ENCODE results near the gene KIAA0753. TPM values are rescaled to one million over a fixed set of nuclear protein-coding genes. Genes with fewer than 3 reads are reported as not detected.

KIAA0753 gene
- polyA plus RNA-seq, 1 donor (not counting 4 experiments of a cell fraction or from before 2014, with no cell fraction given): 11.6 TPM

DNA sequence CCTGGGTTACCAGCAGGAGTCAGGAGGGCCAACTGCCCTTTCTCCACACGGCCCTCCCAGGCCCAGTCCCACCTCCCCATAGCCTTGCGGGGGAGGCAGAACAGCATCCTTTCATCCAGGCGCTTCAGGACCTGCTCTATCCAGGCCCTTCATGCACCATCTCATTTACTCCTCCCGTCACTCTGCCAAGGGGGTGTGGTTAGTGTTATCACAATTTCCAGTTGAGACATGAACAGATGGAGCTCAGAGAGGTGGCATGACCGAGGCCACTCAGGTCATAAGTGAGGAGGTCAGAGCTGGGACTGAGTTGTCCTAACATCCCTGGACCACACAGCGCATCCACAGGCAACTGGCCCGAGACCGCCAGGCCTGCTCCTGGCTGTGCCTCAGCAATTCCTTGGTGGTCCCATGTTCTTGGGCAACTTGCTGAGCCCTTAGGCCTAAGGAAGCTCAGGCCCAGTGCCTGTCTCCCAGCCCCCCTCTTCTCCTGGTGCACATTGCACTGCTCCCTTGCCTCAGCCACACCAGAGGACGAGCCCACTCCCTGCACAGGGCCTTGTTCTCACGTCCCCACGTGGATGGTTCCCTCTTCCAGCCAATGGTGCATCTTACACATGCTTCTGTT, 34.8 kb upstream of the KIAA0753 start:
- dilution Hi-C loops (cut with MboI; ENCODE audit: extremely low pct_ligation_motif_present, low sequenced_read_pairs): no loop called here
- H3K36me3 ChIP-seq (ENCODE audit: control insufficient read depth in 2 of 2, extremely low read depth in 1 of 2, insufficient read depth in 2 of 2, low read length in 2 of 2): no peaks in the 10 kb centered on the region
- no peaks in the 10 kb centered on the region for H3K9me1 ChIP-seq (ENCODE audit: control insufficient read depth, extremely low read depth, insufficient read depth, low read length)
- no peak overlapping the region for H2AFZ ChIP-seq (ENCODE audit: control insufficient read depth, low read length)
- no peak for TF ChIP-seq EZH2 (IDR thresholded peaks at IDR 0.05; ENCODE audit: low read length)
- TF ChIP-seq, protein P1, sequence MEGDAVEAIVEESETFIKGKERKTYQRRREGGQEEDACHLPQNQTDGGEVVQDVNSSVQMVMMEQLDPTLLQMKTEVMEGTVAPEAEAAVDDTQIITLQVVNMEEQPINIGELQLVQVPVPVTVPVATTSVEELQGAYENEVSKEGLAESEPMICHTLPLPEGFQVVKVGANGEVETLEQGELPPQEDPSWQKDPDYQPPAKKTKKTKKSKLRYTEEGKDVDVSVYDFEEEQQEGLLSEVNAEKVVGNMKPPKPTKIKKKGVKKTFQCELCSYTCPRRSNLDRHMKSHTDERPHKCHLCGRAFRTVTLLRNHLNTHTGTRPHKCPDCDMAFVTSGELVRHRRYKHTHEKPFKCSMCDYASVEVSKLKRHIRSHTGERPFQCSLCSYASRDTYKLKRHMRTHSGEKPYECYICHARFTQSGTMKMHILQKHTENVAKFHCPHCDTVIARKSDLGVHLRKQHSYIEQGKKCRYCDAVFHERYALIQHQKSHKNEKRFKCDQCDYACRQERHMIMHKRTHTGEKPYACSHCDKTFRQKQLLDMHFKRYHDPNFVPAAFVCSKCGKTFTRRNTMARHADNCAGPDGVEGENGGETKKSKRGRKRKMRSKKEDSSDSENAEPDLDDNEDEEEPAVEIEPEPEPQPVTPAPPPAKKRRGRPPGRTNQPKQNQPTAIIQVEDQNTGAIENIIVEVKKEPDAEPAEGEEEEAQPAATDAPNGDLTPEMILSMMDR (optimal IDR thresholded peaks at IDR 0.05 in 1 of 3, IDR thresholded peaks at IDR 0.05 in 1 of 3, conservative IDR thresholded peaks at IDR 0.05 in 1 of 3; ENCODE audit: extremely low read depth in 1 of 3, insufficient read depth in 2 of 3, low read length in 3 of 3): no peak
- no peaks in the 10 kb centered on the region for H4K20me1 ChIP-seq (ENCODE audit: control insufficient read depth, extremely low read depth, insufficient read depth, low read length)
- DNase-seq (ENCODE audit: low read depth, low spot score) (no peak), FAIRE-seq (no peak)
- H3K4me1 ChIP-seq (ENCODE audit: control insufficient read depth, extremely low read depth, insufficient read depth, low read length): peaks cover 21% of the 10 kb centered on the region
- H3K4me2 ChIP-seq (ENCODE audit: control insufficient read depth, extremely low read depth, insufficient read depth, low read depth, low read length): no peak overlapping the region
- H3K9ac ChIP-seq (ENCODE audit: control insufficient read depth, extremely low read depth, insufficient read depth, low read length): no peak overlapping the region
- H3K4me3 ChIP-seq (ENCODE audit: control insufficient read depth in 2 of 3, extremely low read depth in 1 of 3, insufficient read depth in 2 of 3, low read depth in 1 of 3, low read length in 3 of 3): no peak overlapping the region
- no peaks in the 10 kb centered on the region for H3K27me3 ChIP-seq (ENCODE audit: control insufficient read depth, extremely low read depth, insufficient read depth, low read length)
- H3K79me2 ChIP-seq (ENCODE audit: control insufficient read depth, insufficient read depth, low read length): no peaks in the 10 kb centered on the region
- H3K9me3 ChIP-seq (ENCODE audit: control insufficient read depth, low read depth, low read length): no peaks in the 10 kb centered on the region
- no peak overlapping the region for H3K27ac ChIP-seq (ENCODE audit: control insufficient read depth, insufficient read depth, low read length)

DNA sequence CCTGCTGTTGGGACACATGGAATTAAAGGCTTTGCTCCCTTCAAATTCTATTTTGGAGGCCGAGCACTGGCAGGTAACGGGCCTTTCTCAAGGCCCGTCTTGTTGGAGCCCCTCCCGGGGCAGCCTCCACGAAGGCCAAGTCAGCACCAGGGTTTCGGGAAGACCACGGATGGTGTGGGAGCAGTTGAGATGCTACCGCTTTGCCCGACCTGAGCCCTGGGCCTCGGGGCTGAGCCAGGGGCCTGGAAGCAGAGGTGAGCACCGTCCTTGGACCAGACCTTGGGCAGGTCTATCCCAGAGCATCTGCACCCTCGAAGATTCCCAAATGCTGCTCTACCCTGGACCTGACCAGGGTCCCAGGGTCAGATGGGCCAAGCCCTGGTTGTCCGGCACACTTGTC, 34.1 kb upstream of the KIAA0753 start:
- H3K9me1 ChIP-seq (ENCODE audit: control insufficient read depth, extremely low read depth, insufficient read depth, low read length): no peaks in the 10 kb centered on the region
- H3K4me2 ChIP-seq (ENCODE audit: control insufficient read depth, extremely low read depth, insufficient read depth, low read depth, low read length): no peak overlapping the region
- TF ChIP-seq, protein P1 (optimal IDR thresholded peaks at IDR 0.05 in 1 of 3, IDR thresholded peaks at IDR 0.05 in 1 of 3, conservative IDR thresholded peaks at IDR 0.05 in 1 of 3; ENCODE audit: extremely low read depth in 1 of 3, insufficient read depth in 2 of 3, low read length in 3 of 3): no peak
- TF ChIP-seq EZH2 (IDR thresholded peaks at IDR 0.05; ENCODE audit: low read length): no peak
- peaks cover 27% of the 10 kb centered on the region for H3K4me1 ChIP-seq (ENCODE audit: control insufficient read depth, extremely low read depth, insufficient read depth, low read length)
- DNase-seq (ENCODE audit: low read depth, low spot score): no peak
- H3K9me3 ChIP-seq (ENCODE audit: control insufficient read depth, low read depth, low read length): no peaks in the 10 kb centered on the region
- no peaks in the 10 kb centered on the region for H4K20me1 ChIP-seq (ENCODE audit: control insufficient read depth, extremely low read depth, insufficient read depth, low read length)
- no peak overlapping the region for H2AFZ ChIP-seq (ENCODE audit: control insufficient read depth, low read length)
- H3K27me3 ChIP-seq (ENCODE audit: control insufficient read depth, extremely low read depth, insufficient read depth, low read length): no peaks in the 10 kb centered on the region
- no peak for FAIRE-seq
- no peaks in the 10 kb centered on the region for H3K36me3 ChIP-seq (ENCODE audit: control insufficient read depth in 2 of 2, extremely low read depth in 1 of 2, insufficient read depth in 2 of 2, low read length in 2 of 2)
- no peak overlapping the region for H3K4me3 ChIP-seq (ENCODE audit: control insufficient read depth in 2 of 3, extremely low read depth in 1 of 3, insufficient read depth in 2 of 3, low read depth in 1 of 3, low read length in 3 of 3)
- H3K9ac ChIP-seq (ENCODE audit: control insufficient read depth, extremely low read depth, insufficient read depth, low read length): no peak overlapping the region
- dilution Hi-C loops (cut with MboI; ENCODE audit: extremely low pct_ligation_motif_present, low sequenced_read_pairs): no loop called here
- H3K79me2 ChIP-seq (ENCODE audit: control insufficient read depth, insufficient read depth, low read length): no peaks in the 10 kb centered on the region
- H3K27ac ChIP-seq (ENCODE audit: control insufficient read depth, insufficient read depth, low read length): no peak overlapping the region
